Measurements from ENCODE around the gene SLC17A9. TPM values are rescaled to one million over a fixed set of nuclear protein-coding genes. Genes with fewer than 3 reads are reported as not detected.
A peak's percentile ranks its signal among the peaks of the same experiment; 100 is the strongest.

The SLC17A9 gene
- total RNA-seq, 1 experiment from 2014 or later, result 0.91 TPM

DNA sequence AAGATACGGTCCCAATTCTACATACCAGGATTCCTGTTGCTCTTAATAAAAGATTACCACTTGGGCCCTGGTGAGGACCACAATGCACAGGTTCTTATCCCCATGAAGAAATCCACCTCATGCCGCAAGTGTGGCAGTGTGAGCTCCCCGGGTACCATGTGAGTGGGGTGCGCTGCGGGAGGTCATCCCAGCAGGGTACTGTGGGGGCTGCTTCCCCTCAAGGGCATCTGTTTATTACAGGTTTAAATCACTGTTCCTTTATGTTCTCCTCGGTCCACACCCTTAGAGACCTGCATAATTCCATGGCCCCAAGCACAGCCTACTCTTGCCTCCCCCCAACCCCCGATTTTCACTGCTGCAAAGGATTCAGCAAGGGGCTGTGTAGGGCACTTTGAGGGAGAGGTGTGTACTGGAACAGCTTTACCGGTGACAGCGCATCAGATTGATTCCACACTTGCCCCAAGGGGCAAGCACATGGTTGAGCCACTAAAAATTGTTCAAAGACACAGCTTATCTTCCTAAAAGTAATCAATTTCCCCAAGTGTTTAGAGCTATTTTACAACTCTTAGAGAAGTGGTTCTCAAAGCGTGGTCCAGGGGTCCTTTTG, 32.4 kb upstream of the SLC17A9 start:
- no peak for DNase-seq (ENCODE audit: low read depth)

GRCh38 chr20:62921119-62921687, 31.3 kb upstream of the SLC17A9 start:
- DNase-seq (ENCODE audit: low read depth), result peak; percentile 56

- no peak for DNase-seq (ENCODE audit: low read depth)
Observed at GRCh38 chr20:62922451-62922921, 30.0 kb upstream of the SLC17A9 start.

DNA sequence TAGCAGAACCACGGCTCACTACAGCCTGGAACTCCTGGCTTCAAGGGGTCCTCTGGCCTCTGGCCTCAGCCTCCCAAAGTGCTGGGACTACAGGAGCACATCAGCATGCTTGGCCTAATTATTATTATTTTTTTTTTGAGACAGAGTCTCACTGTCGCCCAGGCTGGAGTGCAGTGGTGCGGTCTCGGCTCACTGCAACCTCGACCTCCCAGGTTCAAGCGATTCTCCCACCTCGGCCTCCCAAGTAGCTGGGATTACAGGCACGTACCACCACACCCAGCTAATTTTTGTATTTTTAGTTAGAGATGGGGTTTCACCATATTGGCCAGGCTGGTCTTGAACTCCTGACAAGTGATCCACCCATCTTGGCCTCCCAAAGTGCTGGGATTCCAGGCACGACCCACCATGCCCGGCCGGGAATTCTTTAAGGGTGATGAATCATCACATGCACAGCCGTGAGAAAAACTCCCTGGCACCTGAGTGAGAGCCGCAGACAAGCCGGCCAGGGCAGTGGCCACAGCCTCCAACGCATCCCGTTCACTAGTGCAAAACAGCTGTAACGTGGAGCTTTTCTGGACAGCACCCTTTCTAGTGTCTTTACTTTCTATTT, 29.3 kb upstream of the SLC17A9 start:
- DNase-seq (ENCODE audit: low read depth), result peak; percentile 86

- DNase-seq (ENCODE audit: low read depth), result no peak
Observed at GRCh38 chr20:62923669-62924441, 28.7 kb upstream of the SLC17A9 start.

GRCh38 chr20:62924442-62925075, 27.9 kb upstream of the SLC17A9 start:
- DNase-seq (ENCODE audit: low read depth), result peak; percentile 23

DNA sequence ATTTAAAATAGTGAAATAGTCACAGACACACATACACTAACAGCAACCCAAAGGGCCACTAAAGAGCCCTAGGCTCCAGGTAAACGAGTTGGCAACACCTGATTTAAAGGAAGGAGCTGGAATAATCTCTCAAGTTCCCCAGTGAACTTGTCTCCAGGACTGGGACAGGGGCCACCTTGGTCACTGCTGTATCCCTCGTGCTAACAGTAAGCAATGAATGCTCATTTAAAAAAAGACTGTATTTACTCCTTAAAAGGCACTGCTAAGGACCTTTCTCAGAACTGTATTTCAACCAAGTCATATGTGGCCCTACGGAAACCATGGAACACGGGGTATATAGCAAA, 27.5 kb upstream of the SLC17A9 start:
- no peak for DNase-seq (ENCODE audit: low read depth)

DNA sequence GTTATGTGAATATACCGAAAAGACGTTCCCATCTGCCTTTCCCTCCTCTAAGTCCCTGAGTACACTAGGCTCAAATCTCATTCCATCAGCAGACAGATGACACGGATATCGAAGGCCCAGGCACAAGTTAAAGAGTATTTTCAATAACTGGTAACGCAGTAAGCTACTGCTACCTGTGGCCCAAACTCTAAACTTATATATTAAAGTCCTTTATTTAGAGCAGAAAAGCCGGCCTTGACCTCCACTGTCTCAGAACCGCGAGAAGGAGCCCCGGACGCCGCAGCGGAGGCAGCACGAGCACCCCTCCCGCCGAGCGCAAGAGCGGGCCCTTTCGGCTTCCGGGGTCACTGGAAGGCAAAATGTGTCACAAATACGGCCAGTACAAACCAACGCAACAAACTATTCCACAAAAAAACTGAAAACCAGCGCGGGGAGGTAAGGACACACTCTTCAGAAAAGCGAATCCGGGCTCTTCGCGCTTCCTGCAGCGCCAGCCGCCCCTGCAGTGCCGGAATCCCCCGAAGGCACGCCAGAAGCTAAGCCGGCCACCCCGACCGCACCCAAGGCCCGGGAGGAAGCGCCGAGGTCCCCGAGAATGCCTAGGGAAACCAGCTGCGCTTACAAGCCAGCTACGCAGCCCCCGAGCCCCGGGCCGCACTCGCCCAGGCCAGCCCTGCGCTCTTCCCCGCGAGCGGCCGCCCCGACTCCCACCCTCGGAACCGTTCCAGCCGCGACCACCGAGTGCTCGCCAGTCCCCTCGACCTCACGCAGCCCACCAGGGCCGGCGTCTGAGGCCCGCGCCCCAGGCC, 26.9 kb upstream of the SLC17A9 start:
- DNase-seq (ENCODE audit: low read depth), result peak; percentile 50

GRCh38 chr20:62926229-62927127, 26.0 kb upstream of the SLC17A9 start, which contains the start of gene DIDO1:
DIDO1 (minus strand) TSS chr20:62926505.
- DNase-seq (ENCODE audit: low read depth), result peak; percentile 89

DNA sequence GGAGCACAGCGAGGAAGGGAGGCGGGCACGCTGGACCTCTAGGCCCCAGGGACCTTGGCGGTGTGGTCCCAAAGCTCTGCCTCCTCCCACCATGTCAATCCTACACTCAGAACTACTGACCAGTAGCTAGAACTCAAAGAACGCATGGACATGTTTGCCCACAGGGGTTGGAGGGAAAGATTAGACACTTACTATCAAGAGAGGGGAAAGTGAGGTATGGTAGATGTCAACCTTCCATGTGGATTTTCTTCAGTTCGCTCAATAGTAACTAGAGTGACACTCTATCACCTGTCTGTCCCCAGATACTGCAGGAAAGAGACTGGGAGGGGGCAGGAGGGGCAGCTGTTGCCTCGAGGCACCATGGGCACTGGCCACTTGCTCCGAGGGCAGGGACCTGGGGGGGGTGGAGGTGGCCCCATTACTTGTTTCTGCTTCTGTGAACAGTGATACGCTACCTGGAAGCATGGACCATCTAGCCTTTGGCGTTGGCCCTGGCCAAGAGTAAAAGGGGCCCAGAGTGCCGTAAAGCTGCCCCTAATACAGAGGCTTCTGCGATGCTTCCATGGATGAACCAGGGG, 25.3 kb upstream of the SLC17A9 start:
- no peak for DNase-seq (ENCODE audit: low read depth)

- DNase-seq (ENCODE audit: low read depth), result no peak
Observed at GRCh38 chr20:62928246-62928939, 24.1 kb upstream of the SLC17A9 start.

GRCh38 chr20:62929051-62929538, 23.4 kb upstream of the SLC17A9 start:
- DNase-seq (ENCODE audit: low read depth), result peak; percentile 24

GRCh38 chr20:62931464-62931863, 21.0 kb upstream of the SLC17A9 start:
- no peak for DNase-seq (ENCODE audit: low read depth)

DNA sequence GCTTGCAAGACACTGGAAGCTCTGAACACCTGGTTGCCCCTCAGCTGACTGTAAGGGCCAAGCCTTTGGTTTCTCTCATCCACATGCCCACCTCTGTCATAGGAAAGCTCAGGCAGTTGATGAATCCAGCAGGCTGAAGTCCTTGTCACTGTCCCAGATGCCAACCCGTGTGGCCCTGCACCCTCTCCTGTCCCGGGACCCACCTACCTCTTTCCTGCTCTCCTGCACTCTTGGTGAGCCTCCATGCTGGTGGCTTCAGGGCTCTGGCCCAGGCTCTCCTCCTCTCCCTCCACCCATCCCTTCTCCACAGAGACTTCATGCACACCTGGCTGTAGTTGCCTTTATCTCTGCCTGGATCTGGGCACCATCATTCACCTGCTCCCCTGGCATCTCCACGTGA, 18.5 kb upstream of the SLC17A9 start:
- DNase-seq (ENCODE audit: low read depth), result no peak

- no peak for DNase-seq (ENCODE audit: low read depth)
Observed at GRCh38 chr20:62935204-62935967, 17.1 kb upstream of the SLC17A9 start.

- DNase-seq (ENCODE audit: low read depth), result no peak
Observed at GRCh38 chr20:62935968-62936585, 16.4 kb upstream of the SLC17A9 start.

- DNase-seq (ENCODE audit: low read depth), result peak; percentile 96
Observed at GRCh38 chr20:62937268-62938104, 15.0 kb upstream of the SLC17A9 start.

Measured in Daoy (cell line).